ENCODE measurements around the gene PPP2R5C.

DNA sequence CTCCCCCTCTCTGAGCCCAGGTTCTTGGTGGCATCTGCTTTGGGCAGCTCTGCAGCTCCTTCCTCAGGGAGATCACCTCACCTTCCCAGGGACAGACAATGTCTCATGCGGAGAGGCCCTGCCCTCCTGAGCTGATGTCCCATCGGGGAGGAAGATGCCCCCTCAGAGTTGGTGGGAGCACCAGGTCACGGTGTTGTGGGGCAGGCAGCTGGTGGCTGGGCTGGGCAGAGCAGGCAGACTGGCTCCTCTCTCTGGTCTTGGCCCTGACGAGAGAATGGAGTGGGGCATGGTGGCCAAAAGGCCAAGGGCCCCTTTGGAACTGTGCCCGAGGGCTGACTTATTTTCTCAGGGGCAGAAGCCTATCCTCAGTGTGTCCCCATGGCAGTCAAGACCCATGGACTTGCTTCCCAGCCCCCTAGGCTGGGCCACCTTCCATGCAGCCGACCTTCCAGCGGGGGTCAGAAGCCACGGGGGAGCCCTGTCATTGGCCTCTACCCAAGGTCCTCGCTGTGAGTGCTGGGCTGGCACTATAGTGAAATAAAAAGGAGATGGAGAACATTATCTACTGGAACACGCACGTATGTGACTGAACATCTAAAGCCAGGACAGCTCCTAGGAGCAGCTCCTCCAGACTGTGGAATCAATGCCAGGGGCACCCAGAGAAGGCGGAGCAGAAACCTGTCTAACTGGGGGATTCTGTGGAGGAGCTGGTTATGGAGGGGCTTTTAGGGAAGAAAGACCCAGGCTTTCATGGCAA is 21.9 kb downstream of the PPP2R5C start:
- TF ChIP-seq, protein P1, sequence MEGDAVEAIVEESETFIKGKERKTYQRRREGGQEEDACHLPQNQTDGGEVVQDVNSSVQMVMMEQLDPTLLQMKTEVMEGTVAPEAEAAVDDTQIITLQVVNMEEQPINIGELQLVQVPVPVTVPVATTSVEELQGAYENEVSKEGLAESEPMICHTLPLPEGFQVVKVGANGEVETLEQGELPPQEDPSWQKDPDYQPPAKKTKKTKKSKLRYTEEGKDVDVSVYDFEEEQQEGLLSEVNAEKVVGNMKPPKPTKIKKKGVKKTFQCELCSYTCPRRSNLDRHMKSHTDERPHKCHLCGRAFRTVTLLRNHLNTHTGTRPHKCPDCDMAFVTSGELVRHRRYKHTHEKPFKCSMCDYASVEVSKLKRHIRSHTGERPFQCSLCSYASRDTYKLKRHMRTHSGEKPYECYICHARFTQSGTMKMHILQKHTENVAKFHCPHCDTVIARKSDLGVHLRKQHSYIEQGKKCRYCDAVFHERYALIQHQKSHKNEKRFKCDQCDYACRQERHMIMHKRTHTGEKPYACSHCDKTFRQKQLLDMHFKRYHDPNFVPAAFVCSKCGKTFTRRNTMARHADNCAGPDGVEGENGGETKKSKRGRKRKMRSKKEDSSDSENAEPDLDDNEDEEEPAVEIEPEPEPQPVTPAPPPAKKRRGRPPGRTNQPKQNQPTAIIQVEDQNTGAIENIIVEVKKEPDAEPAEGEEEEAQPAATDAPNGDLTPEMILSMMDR (IDR thresholded peaks at IDR 0.05), result no peak
- TF ChIP-seq EP300 (IDR thresholded peaks at IDR 0.05; ENCODE audit: low read depth) (no peak), POLR2A (IDR thresholded peaks at IDR 0.05) (no peak)

All from transverse colon (tissue), 3 donors.